ENCODE data around the gene POSTN.

GRCh38 chr13:37597477-37598025 lies 1.0 kb downstream of the POSTN start:
- TF ChIP-seq, protein P1, sequence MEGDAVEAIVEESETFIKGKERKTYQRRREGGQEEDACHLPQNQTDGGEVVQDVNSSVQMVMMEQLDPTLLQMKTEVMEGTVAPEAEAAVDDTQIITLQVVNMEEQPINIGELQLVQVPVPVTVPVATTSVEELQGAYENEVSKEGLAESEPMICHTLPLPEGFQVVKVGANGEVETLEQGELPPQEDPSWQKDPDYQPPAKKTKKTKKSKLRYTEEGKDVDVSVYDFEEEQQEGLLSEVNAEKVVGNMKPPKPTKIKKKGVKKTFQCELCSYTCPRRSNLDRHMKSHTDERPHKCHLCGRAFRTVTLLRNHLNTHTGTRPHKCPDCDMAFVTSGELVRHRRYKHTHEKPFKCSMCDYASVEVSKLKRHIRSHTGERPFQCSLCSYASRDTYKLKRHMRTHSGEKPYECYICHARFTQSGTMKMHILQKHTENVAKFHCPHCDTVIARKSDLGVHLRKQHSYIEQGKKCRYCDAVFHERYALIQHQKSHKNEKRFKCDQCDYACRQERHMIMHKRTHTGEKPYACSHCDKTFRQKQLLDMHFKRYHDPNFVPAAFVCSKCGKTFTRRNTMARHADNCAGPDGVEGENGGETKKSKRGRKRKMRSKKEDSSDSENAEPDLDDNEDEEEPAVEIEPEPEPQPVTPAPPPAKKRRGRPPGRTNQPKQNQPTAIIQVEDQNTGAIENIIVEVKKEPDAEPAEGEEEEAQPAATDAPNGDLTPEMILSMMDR (IDR thresholded peaks at IDR 0.05): no peak
- TF ChIP-seq POLR2A (IDR thresholded peaks at IDR 0.05): no peak
